Caco-2 (cell line): ENCODE results near the gene WNK4. TPM values are rescaled to one million over a fixed set of nuclear protein-coding genes. Genes with fewer than 3 reads are reported as not detected.

Experiments
- microRNA-seq: library from miRNA; unstranded; fragments of <30 nt; microRNA quantifications from one replicate; pipeline ENCODE4 v1.2.0, GENCODE V29; 2022
- total RNA-seq: library from RNA; stranded (reverse); gene quantifications from 2 replicates; pipeline ENCODE4 v1.2.3, GENCODE V29; 2022

The WNK4 gene
- total RNA-seq, 1 experiment from 2014 or later, result 4.1 TPM

Small RNAs within 50 kb of the gene (microRNA-seq; reads per million reads assigned to microRNA genes)
- 3.9 reads per million, percentile 25 among the genes with 10 or more reads in this experiment for gene MIR6781

Other genes starting within 250 kb of the WNK4 start
- gene NAGLU, start 244.4 kb upstream of the WNK4 start, total RNA-seq, result 28.7 and 29.2 TPM in 2 replicates
- 2.3 and 4.0 TPM in 2 replicates for gene HSD17B1, start 227.7 kb upstream of the WNK4 start, total RNA-seq
- gene COASY, start 218.5 kb upstream of the WNK4 start, total RNA-seq, result 128 and 138 TPM in 2 replicates
- 37.5 and 41.2 TPM in 2 replicates for gene MLX, start 213.5 kb upstream of the WNK4 start, total RNA-seq
- gene PSMC3IP, start 202.9 kb upstream of the WNK4 start, total RNA-seq, result 24.7 and 25.2 TPM in 2 replicates
- gene RETREG3, start 171.2 kb upstream of the WNK4 start, total RNA-seq, result 58.6 and 59.0 TPM in 2 replicates
- gene TUBG1, start 170.9 kb upstream of the WNK4 start, total RNA-seq, result 108 and 112 TPM in 2 replicates
- gene TUBG2, start 121.3 kb upstream of the WNK4 start, total RNA-seq, result 23.8 and 26.5 TPM in 2 replicates
- gene PLEKHH3, start 103.6 kb upstream of the WNK4 start, total RNA-seq, result 25.3 and 26.2 TPM in 2 replicates
- gene CCR10, start 98.8 kb upstream of the WNK4 start, total RNA-seq, result 1.6 and 3.2 TPM in 2 replicates
- 7.2 and 7.5 TPM in 2 replicates for gene CNTNAP1, start 98.1 kb upstream of the WNK4 start, total RNA-seq
- gene EZH1, start 35.6 kb upstream of the WNK4 start, total RNA-seq, result 16.9 and 18.0 TPM in 2 replicates
- gene RAMP2, start 19.4 kb upstream of the WNK4 start, total RNA-seq, result 21.4 and 24.3 TPM in 2 replicates
- 96.0 and 103 TPM in 2 replicates for gene VPS25, start 7.2 kb upstream of the WNK4 start, total RNA-seq
- gene COA3, start 18.1 kb downstream of the WNK4 start, total RNA-seq, result 63.5 and 63.6 TPM in 2 replicates
- gene CNTD1, start 18.3 kb downstream of the WNK4 start, total RNA-seq, result 1.7 and 2.2 TPM in 2 replicates
- 82.0 and 82.7 TPM in 2 replicates for gene BECN1, start 43.7 kb downstream of the WNK4 start, total RNA-seq
- gene PSME3, start 52.8 kb downstream of the WNK4 start, total RNA-seq, result 195 and 197 TPM in 2 replicates
- 3.7 and 4.2 TPM in 2 replicates for gene AOC2, start 64.0 kb downstream of the WNK4 start, total RNA-seq
- 0.49 and 0.93 TPM in 2 replicates for gene AOC3, start 70.6 kb downstream of the WNK4 start, total RNA-seq
- gene G6PC1, start 120.2 kb downstream of the WNK4 start, total RNA-seq, result not detected in 2 replicates
- gene AARSD1, start 183.8 kb downstream of the WNK4 start, total RNA-seq, result 69.0 and 76.2 TPM in 2 replicates
- 1.1 and 1.2 TPM in 2 replicates for gene PTGES3L, start 199.5 kb downstream of the WNK4 start, total RNA-seq
- 17.6 and 18.2 TPM in 2 replicates for gene RUNDC1, start 200.0 kb downstream of the WNK4 start, total RNA-seq
- 1,565 and 1,613 TPM in 2 replicates for gene RPL27, start 217.8 kb downstream of the WNK4 start, total RNA-seq
- 9.4 and 10.2 TPM in 2 replicates for gene IFI35, start 226.2 kb downstream of the WNK4 start, total RNA-seq
- gene VAT1, start 241.8 kb downstream of the WNK4 start, total RNA-seq, result 227 and 236 TPM in 2 replicates
- 1.2 and 1.7 TPM in 2 replicates for gene RND2, start 244.6 kb downstream of the WNK4 start, total RNA-seq